IMR-90 (cell line): ENCODE data around the gene TSGA10.

Experiments used
- POLR2A ChIP-seq: IDR thresholded peaks from 2 replicates; pipeline ENCODE4 v1.6.1; 2012; ENCODE audit warnings: mild to moderate bottlenecking, low read depth, low read length
- RAD21 ChIP-seq: IDR thresholded peaks from 2 replicates; pipeline ENCODE4 v1.6.1; 2012; ENCODE audit warnings: low read length, improper control_type of control experiment

GRCh38 chr2:99169534-99169933, 14.8 kb upstream of the TSGA10 start:
- TF ChIP-seq POLR2A (no peak), RAD21 (no peak)
